ENCODE measurements around the gene CHTF18.

DNA sequence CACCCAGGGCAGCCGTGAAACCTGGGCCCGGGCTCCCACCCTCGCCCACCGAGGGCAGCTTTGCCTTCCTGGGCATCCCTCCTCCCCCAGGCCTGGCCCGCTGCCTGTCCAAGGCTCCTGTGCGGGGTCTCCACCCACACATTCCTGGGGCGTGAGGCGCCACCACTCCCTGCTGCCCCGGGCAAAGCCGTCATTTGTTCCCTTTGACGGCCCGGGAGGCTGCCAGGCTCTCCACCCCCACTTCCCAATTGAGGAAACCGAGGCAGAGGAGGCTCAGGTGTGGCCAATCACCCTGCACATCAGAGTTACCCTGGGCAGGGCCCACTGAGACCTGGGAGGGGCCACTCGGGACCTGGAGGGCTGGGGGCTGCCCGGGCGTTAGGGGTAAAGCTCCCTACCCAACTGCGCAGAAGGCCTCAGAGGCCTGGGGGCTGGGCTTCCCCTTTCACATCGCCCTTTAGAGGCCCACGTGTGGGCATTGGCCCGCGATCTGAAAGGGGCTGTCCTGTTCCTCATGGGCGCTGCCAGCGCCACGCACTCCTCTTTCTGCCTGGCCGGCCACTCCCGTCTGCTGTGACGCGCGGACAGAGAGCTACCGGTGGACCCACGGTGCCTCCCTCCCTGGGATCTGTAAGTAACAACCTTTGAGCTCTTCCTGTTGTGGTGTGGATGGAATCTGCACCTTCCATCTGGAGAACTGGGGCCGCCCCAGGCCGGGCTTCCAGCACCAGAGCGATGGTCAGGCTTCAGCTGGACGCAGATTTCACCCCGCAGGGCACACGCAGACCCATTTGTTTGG, 27.7 kb upstream of the CHTF18 start, which contains the start of gene MSLN:
- TF ChIP-seq, protein P1, sequence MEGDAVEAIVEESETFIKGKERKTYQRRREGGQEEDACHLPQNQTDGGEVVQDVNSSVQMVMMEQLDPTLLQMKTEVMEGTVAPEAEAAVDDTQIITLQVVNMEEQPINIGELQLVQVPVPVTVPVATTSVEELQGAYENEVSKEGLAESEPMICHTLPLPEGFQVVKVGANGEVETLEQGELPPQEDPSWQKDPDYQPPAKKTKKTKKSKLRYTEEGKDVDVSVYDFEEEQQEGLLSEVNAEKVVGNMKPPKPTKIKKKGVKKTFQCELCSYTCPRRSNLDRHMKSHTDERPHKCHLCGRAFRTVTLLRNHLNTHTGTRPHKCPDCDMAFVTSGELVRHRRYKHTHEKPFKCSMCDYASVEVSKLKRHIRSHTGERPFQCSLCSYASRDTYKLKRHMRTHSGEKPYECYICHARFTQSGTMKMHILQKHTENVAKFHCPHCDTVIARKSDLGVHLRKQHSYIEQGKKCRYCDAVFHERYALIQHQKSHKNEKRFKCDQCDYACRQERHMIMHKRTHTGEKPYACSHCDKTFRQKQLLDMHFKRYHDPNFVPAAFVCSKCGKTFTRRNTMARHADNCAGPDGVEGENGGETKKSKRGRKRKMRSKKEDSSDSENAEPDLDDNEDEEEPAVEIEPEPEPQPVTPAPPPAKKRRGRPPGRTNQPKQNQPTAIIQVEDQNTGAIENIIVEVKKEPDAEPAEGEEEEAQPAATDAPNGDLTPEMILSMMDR (optimal IDR thresholded peaks at IDR 0.05 in 1 of 3, IDR thresholded peaks at IDR 0.05 in 1 of 3, conservative IDR thresholded peaks at IDR 0.05 in 1 of 3; ENCODE audit: extremely low read depth in 1 of 3, insufficient read depth in 2 of 3, low read length in 3 of 3), result no peak
- no peak for TF ChIP-seq EZH2 (IDR thresholded peaks at IDR 0.05; ENCODE audit: low read length)

All from keratinocyte (primary cell).